ENCODE measurements around the gene PCDHB12.

DNA sequence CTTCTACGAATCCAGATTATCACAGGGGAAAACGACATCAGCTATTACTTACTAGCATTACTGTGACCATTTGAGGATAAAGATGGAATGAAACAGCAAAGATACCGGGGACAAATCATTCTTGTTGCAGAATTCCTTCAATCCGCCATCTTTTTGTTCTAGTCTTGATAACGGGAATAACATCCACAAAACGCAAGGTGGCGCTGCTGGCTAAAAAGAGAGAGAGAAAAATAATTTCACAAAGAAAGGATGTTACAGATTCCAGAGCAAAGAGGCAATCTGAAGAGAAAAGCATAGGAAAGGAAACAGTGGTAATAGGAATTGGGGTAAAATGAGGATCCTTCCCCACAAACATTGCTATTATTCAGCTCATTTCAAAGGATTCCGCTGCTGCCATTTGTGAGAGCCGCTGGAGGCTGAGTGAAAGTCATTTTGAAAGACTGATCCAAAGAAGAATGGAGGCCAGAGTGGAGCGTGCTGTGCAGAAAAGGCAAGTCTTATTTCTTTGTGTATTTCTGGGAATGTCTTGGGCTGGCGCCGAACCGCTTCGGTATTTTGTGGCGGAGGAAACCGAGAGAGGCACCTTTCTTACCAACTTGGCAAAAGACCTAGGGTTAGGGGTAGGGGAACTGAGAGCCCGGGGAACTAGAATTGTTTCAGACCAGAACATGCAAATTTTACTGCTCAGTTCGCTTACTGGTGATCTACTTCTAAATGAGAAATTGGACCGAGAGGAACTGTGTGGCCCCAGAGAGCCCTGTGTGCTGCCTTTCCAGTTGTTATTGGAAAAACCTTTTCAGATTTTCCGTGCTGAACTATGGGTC lies 35.9 kb upstream of the PCDHB12 start, which contains the start of gene PCDHB7:
- TF ChIP-seq, protein P1, sequence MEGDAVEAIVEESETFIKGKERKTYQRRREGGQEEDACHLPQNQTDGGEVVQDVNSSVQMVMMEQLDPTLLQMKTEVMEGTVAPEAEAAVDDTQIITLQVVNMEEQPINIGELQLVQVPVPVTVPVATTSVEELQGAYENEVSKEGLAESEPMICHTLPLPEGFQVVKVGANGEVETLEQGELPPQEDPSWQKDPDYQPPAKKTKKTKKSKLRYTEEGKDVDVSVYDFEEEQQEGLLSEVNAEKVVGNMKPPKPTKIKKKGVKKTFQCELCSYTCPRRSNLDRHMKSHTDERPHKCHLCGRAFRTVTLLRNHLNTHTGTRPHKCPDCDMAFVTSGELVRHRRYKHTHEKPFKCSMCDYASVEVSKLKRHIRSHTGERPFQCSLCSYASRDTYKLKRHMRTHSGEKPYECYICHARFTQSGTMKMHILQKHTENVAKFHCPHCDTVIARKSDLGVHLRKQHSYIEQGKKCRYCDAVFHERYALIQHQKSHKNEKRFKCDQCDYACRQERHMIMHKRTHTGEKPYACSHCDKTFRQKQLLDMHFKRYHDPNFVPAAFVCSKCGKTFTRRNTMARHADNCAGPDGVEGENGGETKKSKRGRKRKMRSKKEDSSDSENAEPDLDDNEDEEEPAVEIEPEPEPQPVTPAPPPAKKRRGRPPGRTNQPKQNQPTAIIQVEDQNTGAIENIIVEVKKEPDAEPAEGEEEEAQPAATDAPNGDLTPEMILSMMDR (IDR thresholded peaks at IDR 0.05), result peak in 2 of 6 experiments; percentile 12 to 17
- no peak for TF ChIP-seq POLR2A (IDR thresholded peaks at IDR 0.05)

Data from Peyer's patch (tissue), 4 donors.